KMS-11 (cell line): ENCODE data around the gene ATG4A.

ENCODE experiments used
- H2AFZ ChIP-seq: fragments of 200-600 bp; sonication (generic); 2 replicates; pipeline ENCODE4 v1.6.1; 2016; ENCODE audit warnings: antibody characterized with exemption, mixed run types, low read depth
- H3K27ac ChIP-seq: fragments of 200-600 bp; sonication (generic); 2 replicates; pipeline ENCODE4 v1.6.1; 2016; ENCODE audit warnings: mild to moderate bottlenecking, mixed run types
- H3K27me3 ChIP-seq: fragments of 200-600 bp; sonication (generic); 2 replicates; pipeline ENCODE4 v1.6.1; 2017; ENCODE audit warnings: mild to moderate bottlenecking, low read depth, mixed run types, moderate library complexity; ENCODE audit not compliant: insufficient read depth
- H3K36me3 ChIP-seq: fragments of 200-600 bp; sonication (generic); 2 replicates; pipeline ENCODE4 v1.6.1; 2017; ENCODE audit warnings: mild to moderate bottlenecking, mixed run types; ENCODE audit not compliant: insufficient read depth
- H3K4me1 ChIP-seq: fragments of 200-600 bp; sonication (generic); 2 replicates; pipeline ENCODE4 v1.6.1; 2016; ENCODE audit warnings: mild to moderate bottlenecking, low read depth, mixed run types; ENCODE audit not compliant: poor library complexity, severe bottlenecking
- H3K4me2 ChIP-seq: fragments of 200-600 bp; sonication (generic); 2 replicates; pipeline ENCODE4 v1.7.0; 2016; ENCODE audit warnings: mild to moderate bottlenecking, mixed run types
- H3K4me3 ChIP-seq: fragments of 200-600 bp; sonication (generic); IDR thresholded peaks from 2 replicates; pipeline ENCODE4 v1.6.1; 2017; ENCODE audit warnings: low read depth, low read length, mixed read lengths; ENCODE audit not compliant: insufficient read depth
- H3K79me2 ChIP-seq: fragments of 200-600 bp; sonication (generic); 2 replicates; pipeline ENCODE4 v1.6.1; 2016; ENCODE audit warnings: low read depth, mixed run types; ENCODE audit not compliant: insufficient read depth
- H3K9ac ChIP-seq: fragments of 200-600 bp; sonication (generic); 2 replicates; pipeline ENCODE4 v1.6.1; 2016; ENCODE audit warnings: mild to moderate bottlenecking, mixed run types
- H4K20me1 ChIP-seq: fragments of 200-600 bp; sonication (generic); 2 replicates; pipeline ENCODE4 v1.6.1; 2016; ENCODE audit warnings: mild to moderate bottlenecking, mixed run types; ENCODE audit not compliant: insufficient read depth
- CTCF ChIP-seq: fragments of 200-600 bp; sonication (generic); conservative IDR thresholded peaks from 2 replicates; pipeline ENCODE4 v1.6.1; 2017; ENCODE audit warnings: low read depth, mild to moderate bottlenecking, antibody characterized with exemption, low read length, moderate library complexity, mixed read lengths

Gene ATG4A

GRCh38 chrX:108173874-108174273 is 82.3 kb downstream of the ATG4A start:
- H3K4me2 ChIP-seq, result no peak overlapping the region
- no peaks in the 10 kb centered on the region for H3K4me1 ChIP-seq
- H3K27me3 ChIP-seq, result no peaks in the 10 kb centered on the region
- no peaks in the 10 kb centered on the region for H4K20me1 ChIP-seq
- no peaks in the 10 kb centered on the region for H3K36me3 ChIP-seq
- no peak overlapping the region for H3K9ac ChIP-seq
- H3K27ac ChIP-seq, result no peak overlapping the region
- H3K79me2 ChIP-seq, result no peaks in the 10 kb centered on the region
- no peak overlapping the region for H3K4me3 ChIP-seq
- no peak for TF ChIP-seq CTCF
- no peak overlapping the region for H2AFZ ChIP-seq

- Histone ChIP-seq H2AFZ (no peak overlapping the region), H3K4me2 (no peak overlapping the region), H3K4me3 (no peak overlapping the region), H4K20me1 (no peaks in the 10 kb centered on the region), H3K27ac (no peak overlapping the region), H3K36me3 (no peaks in the 10 kb centered on the region), H3K9ac (no peak overlapping the region), H3K27me3 (no peaks in the 10 kb centered on the region), H3K79me2 (no peaks in the 10 kb centered on the region), H3K4me1 (no peaks in the 10 kb centered on the region)
- TF ChIP-seq CTCF, result no peak
These were observed 86.0 kb downstream of the ATG4A start for GRCh38 chrX:108177351-108178142.

- Histone ChIP-seq H3K9ac (no peak overlapping the region), H3K79me2 (no peaks in the 10 kb centered on the region), H3K4me1 (no peaks in the 10 kb centered on the region), H3K27me3 (no peaks in the 10 kb centered on the region), H3K4me3 (no peak overlapping the region), H3K27ac (no peak overlapping the region), H3K4me2 (no peak overlapping the region), H4K20me1 (no peaks in the 10 kb centered on the region), H2AFZ (no peak overlapping the region), H3K36me3 (no peaks in the 10 kb centered on the region)
- no peak for TF ChIP-seq CTCF
These were observed 86.5 kb downstream of the ATG4A start for GRCh38 chrX:108178143-108178498.

GRCh38 chrX:108186811-108187210 is 95.2 kb downstream of the ATG4A start:
- no peak for TF ChIP-seq CTCF
- Histone ChIP-seq H3K9ac (no peak overlapping the region), H3K79me2 (no peaks in the 10 kb centered on the region), H3K4me2 (no peak overlapping the region), H4K20me1 (no peaks in the 10 kb centered on the region), H3K4me1 (no peaks in the 10 kb centered on the region), H3K4me3 (no peak overlapping the region), H3K27ac (no peak overlapping the region), H3K27me3 (no peaks in the 10 kb centered on the region), H2AFZ (no peak overlapping the region), H3K36me3 (no peaks in the 10 kb centered on the region)
